Measurements from ENCODE around the gene SEMA6B.

Gene SEMA6B

DNA sequence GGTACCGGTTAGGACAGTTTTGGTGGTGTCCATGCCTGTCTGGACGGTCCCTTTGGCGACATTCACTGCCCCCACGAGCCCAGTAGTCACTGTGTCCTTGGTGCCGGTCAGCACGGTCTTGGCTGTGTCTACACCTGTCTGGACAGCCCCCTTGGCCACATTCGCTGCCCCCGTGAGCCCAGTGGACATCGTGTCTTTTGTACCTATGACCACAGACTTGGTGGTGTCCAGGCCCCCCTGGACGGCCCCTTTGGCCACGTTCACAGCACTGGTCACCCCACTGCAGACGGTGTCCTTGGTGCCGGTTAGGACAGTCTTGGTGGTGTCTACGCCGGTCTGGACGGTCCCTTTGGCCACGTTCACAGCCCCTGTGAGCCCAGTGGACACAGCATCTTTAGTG lies 47.4 kb downstream of the SEMA6B start:
- no peak overlapping the region for H3K4me3 Mint-ChIP-seq
- peaks cover 12% of the 10 kb centered on the region for H3K27me3 Mint-ChIP-seq
- intact Hi-C loops (cut with micrococcal nuclease) = no loop called here

DNA sequence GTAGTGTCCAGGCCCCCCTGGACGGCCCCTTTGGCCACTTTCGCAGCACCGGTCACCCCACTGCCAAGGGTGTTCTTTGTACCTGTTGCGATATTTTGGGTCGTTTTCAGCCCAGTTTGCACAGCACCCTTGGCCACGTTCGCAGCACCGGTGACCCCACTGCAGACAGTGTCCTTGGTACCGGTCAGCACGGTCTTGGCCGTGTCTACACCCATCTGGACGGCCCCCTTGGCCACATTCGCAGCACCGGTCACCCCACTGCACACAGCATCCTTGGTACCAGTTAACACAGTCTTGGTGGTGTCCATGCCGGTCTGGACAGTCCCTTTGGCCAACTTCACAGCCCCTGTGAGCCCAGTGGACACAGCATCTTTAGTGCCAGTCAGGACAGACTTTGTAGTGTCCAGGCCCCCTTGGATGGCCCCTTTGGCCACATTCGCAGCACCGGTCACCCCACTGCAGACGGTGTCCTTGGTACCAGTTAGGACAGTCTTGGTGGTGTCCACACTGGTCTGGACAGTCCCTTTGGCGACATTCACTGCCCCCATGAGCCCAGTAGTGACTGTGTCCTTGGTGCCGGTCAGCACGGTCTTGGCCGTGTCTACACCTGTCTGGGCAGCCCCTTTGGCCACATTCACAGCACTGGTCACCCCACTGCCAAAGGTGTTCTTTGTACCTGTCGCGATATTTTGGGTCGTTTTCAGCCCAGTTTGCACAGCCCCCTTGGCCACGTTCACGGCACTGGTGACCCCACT lies 48.0 kb downstream of the SEMA6B start:
- H3K36me3 Mint-ChIP-seq (ENCODE audit: low read depth) = no peaks in the 10 kb centered on the region
- no peak overlapping the region for H3K4me3 Mint-ChIP-seq
- no peaks in the 10 kb centered on the region for H3K9me3 Mint-ChIP-seq
- no peak overlapping the region for H3K27ac Mint-ChIP-seq
- H3K4me1 Mint-ChIP-seq (ENCODE audit: low read depth) = peaks cover 4% of the 10 kb centered on the region
- peaks cover 9% of the 10 kb centered on the region for H3K27me3 Mint-ChIP-seq
- intact Hi-C loops (cut with micrococcal nuclease) = no loop called here

More for the DNA sequence above, 47.4 kb downstream of the SEMA6B start:
- no peaks in the 10 kb centered on the region for H3K9me3 Mint-ChIP-seq
- no peaks in the 10 kb centered on the region for H3K4me1 Mint-ChIP-seq (ENCODE audit: low read depth)
- H3K36me3 Mint-ChIP-seq (ENCODE audit: low read depth) = no peaks in the 10 kb centered on the region
- no peak overlapping the region for H3K27ac Mint-ChIP-seq

- Mint-ChIP-seq H3K4me3 (no peak overlapping the region), H3K27ac (no peak overlapping the region), H3K27me3 (peaks cover 8% of the 10 kb centered on the region), H3K4me1 (ENCODE audit: low read depth) (peaks cover 12% of the 10 kb centered on the region), H3K36me3 (ENCODE audit: low read depth) (no peaks in the 10 kb centered on the region), H3K9me3 (no peaks in the 10 kb centered on the region)
- intact Hi-C loops (cut with micrococcal nuclease) = no loop called here
Observed at GRCh38 chr19:4510435-4511255, 48.8 kb downstream of the SEMA6B start.

DNA sequence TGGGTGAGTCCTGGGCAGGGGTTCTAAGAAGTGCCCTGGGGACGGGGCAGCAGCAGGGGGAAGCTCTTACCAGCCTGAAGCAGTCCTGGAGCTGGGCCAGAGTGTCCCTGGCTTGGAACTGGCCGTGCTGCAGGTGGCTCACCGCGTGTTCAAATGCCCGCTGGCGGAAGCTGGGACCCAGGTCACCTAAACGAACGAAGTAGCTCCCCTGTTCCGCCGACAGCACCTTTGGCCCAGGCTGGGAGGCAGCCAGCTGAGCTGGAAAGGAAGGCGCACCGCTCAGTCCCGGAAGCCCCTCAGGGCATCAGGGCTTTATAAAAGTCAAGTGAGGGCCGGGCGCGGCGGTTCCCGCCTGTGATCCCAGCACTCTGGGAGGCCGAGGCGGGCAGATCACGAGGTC lies 50.8 kb downstream of the SEMA6B start:
- Mint-ChIP-seq H3K4me3 (no peak overlapping the region), H3K9me3 (no peaks in the 10 kb centered on the region), H3K27ac (no peak overlapping the region), H3K4me1 (ENCODE audit: low read depth) (peaks cover 31% of the 10 kb centered on the region), H3K27me3 (peaks cover 5% of the 10 kb centered on the region), H3K36me3 (ENCODE audit: low read depth) (no peaks in the 10 kb centered on the region)
- intact Hi-C loops (cut with micrococcal nuclease) = no loop called here

DNA sequence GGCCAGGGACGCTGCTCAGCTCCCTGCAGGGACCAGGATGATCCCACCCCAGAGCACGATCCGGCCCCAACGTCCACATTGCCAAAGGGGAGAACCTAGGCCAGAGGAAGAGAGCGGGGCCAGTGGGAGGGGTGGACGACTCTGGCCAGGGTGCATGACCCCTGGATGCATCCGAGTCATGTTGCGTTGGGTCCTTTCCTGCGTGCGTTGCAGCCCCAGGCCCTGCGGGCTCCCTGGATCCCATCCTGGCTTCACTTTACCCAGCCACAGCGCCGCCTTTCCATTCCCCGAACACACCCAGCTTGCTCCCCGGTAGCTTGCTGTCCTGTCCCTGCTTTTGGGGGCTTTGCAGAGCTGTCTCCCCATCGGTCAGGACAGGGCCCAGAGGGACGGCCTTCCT lies 51.7 kb downstream of the SEMA6B start:
- H3K27me3 Mint-ChIP-seq = no peaks in the 10 kb centered on the region
- H3K9me3 Mint-ChIP-seq = no peaks in the 10 kb centered on the region
- H3K27ac Mint-ChIP-seq = no peak overlapping the region
- intact Hi-C loops (cut with micrococcal nuclease) = no loop called here
- peaks cover 31% of the 10 kb centered on the region for H3K4me1 Mint-ChIP-seq (ENCODE audit: low read depth)
- H3K36me3 Mint-ChIP-seq (ENCODE audit: low read depth) = no peaks in the 10 kb centered on the region
- no peak overlapping the region for H3K4me3 Mint-ChIP-seq

DNA sequence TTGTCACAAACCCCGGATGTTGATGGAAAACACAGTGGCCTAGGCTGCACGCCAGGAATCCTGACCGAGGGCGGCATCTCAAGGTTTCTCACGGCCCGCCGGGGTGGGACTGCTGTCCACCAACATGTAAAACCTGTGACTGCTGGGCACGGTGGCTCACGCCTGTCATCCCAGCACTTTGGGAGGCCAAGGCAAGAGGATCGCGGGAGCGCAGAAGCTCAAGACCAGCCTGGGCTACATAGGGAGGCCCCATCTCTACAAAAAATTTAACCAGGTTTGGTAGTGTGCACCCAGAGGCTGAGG lies 52.4 kb downstream of the SEMA6B start:
- Mint-ChIP-seq H3K9me3 (no peaks in the 10 kb centered on the region), H3K36me3 (ENCODE audit: low read depth) (no peaks in the 10 kb centered on the region), H3K27me3 (no peaks in the 10 kb centered on the region), H3K4me3 (no peak overlapping the region), H3K27ac (no peak overlapping the region), H3K4me1 (ENCODE audit: low read depth) (peaks cover 31% of the 10 kb centered on the region)
- intact Hi-C loops (cut with micrococcal nuclease) = no loop called here

GRCh38 chr19:4506449-4507149 lies 52.9 kb downstream of the SEMA6B start:
- Mint-ChIP-seq H3K4me3 (no peak overlapping the region), H3K9me3 (no peaks in the 10 kb centered on the region), H3K27me3 (no peaks in the 10 kb centered on the region), H3K4me1 (ENCODE audit: low read depth) (peaks cover 31% of the 10 kb centered on the region), H3K36me3 (ENCODE audit: low read depth) (no peaks in the 10 kb centered on the region), H3K27ac (no peak overlapping the region)
- intact Hi-C loops (cut with micrococcal nuclease) = no loop called here

- Mint-ChIP-seq H3K27ac (no peak overlapping the region), H3K9me3 (no peaks in the 10 kb centered on the region), H3K4me1 (ENCODE audit: low read depth) (peaks cover 31% of the 10 kb centered on the region), H3K36me3 (ENCODE audit: low read depth) (no peaks in the 10 kb centered on the region), H3K27me3 (no peaks in the 10 kb centered on the region), H3K4me3 (no peak overlapping the region)
- intact Hi-C loops (cut with micrococcal nuclease) = no loop called here
Observed at GRCh38 chr19:4505570-4506448, 53.7 kb downstream of the SEMA6B start.

DNA sequence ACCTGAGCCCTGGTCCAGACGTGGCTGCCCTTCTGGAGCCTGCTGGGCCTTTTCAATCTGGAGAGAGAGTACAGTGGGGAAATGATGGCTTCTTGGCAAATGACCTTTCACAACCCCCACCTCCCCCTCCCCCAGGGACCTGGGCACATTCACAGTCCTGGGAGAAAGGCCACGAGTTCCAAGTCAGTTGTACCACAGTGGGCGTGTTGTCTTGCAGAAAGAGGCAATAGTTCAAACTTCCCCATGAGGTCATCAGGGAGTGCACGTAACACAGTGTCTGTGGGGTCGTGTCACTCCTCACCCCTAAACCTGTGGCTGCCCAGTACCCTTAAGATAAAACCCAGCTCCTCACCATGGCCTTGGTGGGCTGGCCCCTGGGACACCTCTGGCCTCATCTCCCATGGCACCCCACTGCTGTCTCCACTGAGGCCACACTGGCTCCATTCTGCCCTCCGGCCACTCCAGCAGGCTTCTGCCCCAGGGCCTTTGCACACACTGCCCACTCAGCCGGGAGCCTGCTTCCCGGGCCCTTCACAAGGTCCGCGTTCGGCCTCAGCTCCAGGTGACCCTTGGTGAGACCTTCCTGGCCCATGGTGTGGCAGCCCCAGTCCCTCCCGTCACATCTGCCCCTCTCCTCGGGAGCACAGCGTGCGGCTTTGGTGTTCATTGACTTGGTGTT lies 54.5 kb downstream of the SEMA6B start:
- H3K4me3 Mint-ChIP-seq = no peak overlapping the region
- H3K27ac Mint-ChIP-seq = no peak overlapping the region
- intact Hi-C loops (cut with micrococcal nuclease) = no loop called here
- H3K4me1 Mint-ChIP-seq (ENCODE audit: low read depth) = peaks cover 31% of the 10 kb centered on the region
- no peaks in the 10 kb centered on the region for H3K27me3 Mint-ChIP-seq
- no peaks in the 10 kb centered on the region for H3K36me3 Mint-ChIP-seq (ENCODE audit: low read depth)
- no peaks in the 10 kb centered on the region for H3K9me3 Mint-ChIP-seq

- intact Hi-C loops (cut with micrococcal nuclease) = no loop called here
Observed at GRCh38 chr19:4504297-4504701, 55.2 kb downstream of the SEMA6B start.

GRCh38 chr19:4503825-4504170 lies 55.7 kb downstream of the SEMA6B start:
- Mint-ChIP-seq H3K27me3 (no peaks in the 10 kb centered on the region), H3K27ac (no peak overlapping the region), H3K36me3 (ENCODE audit: low read depth) (no peaks in the 10 kb centered on the region), H3K9me3 (no peaks in the 10 kb centered on the region), H3K4me1 (ENCODE audit: low read depth) (peaks cover 31% of the 10 kb centered on the region), H3K4me3 (no peak overlapping the region)
- intact Hi-C loops (cut with micrococcal nuclease) = no loop called here

More at GRCh38 chr19:4504297-4504701, 55.2 kb downstream of the SEMA6B start:
- Mint-ChIP-seq H3K4me3 (no peak overlapping the region), H3K27me3 (no peaks in the 10 kb centered on the region), H3K27ac (no peak overlapping the region), H3K4me1 (ENCODE audit: low read depth) (peaks cover 31% of the 10 kb centered on the region), H3K36me3 (ENCODE audit: low read depth) (no peaks in the 10 kb centered on the region), H3K9me3 (no peaks in the 10 kb centered on the region)

GRCh38 chr19:4503132-4503824 lies 56.2 kb downstream of the SEMA6B start:
- Mint-ChIP-seq H3K4me3 (no peak overlapping the region), H3K27ac (no peak overlapping the region), H3K27me3 (no peaks in the 10 kb centered on the region), H3K9me3 (no peaks in the 10 kb centered on the region), H3K4me1 (ENCODE audit: low read depth) (peaks cover 31% of the 10 kb centered on the region), H3K36me3 (ENCODE audit: low read depth) (no peaks in the 10 kb centered on the region)
- intact Hi-C loops (cut with micrococcal nuclease) = no loop called here

Measured in dendritic cell treated with granulocyte-macrophage colony-stimulating factor and Interleukin-4, amounts not matched to agents 40 ng/mL and 50 ng/mL, for 4 days (primary cell).